Stimulated activated CD8-positive, alpha-beta memory T cell treated with anti-CD3 and anti-CD28 coated beads, Interleukin-15, amount 100 ng/mL, for 4 hours (primary cell): Measurements from ENCODE around the gene PSMC3IP.

ENCODE experiments used
- DNase-seq, 2 donors: peaks; one replicate each; pipeline ENCODE4 v3.0.0-alpha.2; 2020; ENCODE audit warnings: low read depth in 2 of 2

The PSMC3IP gene

GRCh38 chr17:42585353-42585752, 7.8 kb upstream of the PSMC3IP start:
- DNase-seq: no peak

DNA sequence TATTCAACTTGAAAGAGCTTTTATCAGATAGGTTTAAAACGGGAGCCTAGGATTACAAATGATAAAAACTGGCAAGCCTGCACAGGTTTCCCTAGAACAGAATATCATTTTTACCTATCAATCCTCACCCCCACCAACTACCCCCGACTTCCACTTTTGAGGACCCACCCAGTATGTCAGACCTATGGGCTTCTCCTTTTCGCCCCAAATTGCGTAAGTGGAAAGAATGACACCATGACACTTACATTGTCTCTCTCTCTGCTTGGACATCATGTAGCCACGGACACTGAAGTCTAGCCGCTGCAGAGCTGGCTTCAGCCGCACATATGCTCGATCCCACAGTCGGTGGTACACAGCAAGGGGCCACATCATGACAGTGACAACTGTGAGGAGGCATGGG, 7.4 kb upstream of the PSMC3IP start:
- DNase-seq: no peak

GRCh38 chr17:42581744-42582270, 4.3 kb upstream of the PSMC3IP start:
- DNase-seq: no peak

GRCh38 chr17:42579794-42580551, 2.4 kb upstream of the PSMC3IP start:
- DNase-seq: no peak

- peak in 1 of 2 donors; percentile 41 for DNase-seq
These were observed 847 bp upstream of the PSMC3IP start for GRCh38 chr17:42578282-42578869.

- no peak for DNase-seq
These were observed 393 bp downstream of the PSMC3IP start for GRCh38 chr17:42577140-42577531.

DNA sequence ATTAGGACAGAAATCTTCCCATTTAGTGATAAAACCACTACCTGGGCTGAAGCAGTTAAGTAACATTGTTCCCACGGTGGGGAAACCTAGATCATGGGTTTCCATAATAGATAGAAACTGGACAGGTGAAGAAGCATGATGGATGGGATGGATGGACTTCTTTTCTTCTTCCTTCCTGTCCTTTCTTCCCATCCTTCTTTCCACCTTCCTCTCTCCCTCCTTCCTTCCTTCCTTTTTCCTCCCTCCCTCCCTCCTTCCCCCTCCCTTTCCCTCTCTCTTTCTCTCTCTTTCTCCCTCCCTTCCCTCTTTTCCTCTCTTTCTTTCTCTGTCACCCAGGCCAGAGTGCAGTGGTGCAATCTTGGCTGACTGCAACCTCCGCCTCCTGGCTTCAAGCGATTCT, 3.1 kb downstream of the PSMC3IP start:
- DNase-seq: no peak

DNA sequence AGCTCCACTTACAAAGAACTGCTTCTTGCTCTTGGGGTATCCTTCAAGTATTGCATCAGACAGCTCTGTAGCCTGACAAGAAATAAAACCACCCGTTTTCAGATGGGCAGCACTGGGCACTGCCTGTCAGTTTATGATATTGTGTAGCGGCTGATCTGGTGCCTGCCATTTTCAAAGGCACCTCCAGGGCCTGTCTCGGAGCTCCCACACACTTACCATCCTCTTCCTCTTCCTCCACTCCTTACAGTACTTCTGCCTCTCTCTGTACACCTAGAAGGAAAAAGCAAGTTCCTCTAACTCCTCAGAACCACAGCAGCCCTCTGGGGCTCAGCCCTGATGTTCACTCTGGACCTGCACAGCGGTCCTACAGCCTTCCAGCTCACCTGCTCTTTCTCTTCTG, 4.4 kb downstream of the PSMC3IP start:
- no peak for DNase-seq

DNA sequence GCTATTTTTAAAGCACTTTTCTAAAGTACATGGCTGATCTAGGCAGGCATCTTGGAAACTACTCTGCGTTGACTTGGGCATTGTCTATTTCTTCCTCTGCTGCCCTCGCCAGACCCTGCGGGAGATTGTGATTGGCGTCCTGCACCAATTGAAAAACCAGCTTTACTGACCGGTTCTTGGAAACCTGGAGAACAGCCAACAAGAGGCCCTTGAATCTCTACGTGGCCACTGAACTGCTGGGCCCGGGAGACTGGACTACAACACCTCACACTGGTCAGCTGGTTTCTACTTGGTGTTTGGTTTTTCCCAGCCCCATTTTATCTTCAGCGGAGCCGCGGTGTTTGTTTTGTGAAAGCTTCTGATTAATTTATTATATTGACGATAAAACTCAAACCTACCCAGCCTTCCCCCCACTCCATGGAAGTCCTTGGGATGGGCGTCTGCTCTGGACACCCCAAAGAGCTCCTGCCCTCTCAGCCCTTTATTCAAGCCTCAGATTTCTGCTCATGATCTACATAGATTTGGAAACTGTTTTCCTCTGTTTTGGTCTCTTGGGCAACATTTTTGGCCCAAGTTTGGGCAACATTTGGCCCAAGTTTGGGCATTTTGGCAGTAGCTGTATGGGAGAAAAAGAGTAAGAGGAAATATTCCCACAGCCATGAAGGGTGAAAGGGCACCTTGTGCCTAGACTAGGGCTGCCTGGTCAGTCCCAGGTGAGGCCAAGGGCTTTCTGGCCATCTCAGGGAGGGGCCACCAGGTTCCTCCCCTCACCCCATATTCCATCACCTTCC, 5.9 kb downstream of the PSMC3IP start:
- no peak for DNase-seq

DNA sequence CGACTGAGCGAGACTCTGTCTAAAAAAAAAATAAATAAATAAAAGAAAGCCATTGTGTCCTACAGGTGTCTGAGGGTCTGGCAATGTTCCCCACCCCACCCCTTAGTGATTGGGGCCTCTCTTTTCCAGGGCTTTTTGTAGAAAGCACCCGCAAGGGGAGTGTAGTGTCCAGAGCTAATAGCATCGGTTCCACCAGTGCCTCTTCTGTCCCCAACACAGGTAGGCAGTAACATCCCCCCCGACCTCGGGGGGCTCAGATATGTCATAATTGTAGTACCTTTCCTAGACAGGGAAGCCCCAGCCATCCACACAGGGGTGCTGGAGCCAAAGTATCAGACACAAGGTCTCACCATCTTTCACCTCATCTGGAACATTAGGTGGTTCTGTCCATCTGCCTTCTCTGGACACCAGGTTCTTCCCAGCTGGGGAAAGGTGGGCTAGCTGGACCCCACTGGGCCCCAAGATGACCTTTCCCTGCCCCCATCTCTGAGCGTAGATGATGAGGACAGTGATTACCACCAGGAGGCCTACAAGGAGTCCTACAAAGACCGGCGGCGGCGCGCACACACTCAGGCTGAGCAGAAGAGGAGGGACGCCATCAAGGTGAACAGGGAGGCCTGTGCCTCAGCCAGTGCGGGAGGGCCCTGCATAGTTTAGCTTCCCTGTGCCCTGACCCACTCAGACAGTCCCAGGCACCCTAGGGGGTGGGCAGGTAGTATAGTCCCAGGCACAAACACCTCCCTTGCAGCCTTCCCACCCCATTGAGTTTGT, 9.0 kb downstream of the PSMC3IP start:
- DNase-seq: no peak

- peak; percentile 77 to 83 for DNase-seq
These were observed 10.5 kb downstream of the PSMC3IP start, which contains the start of gene MLX for GRCh38 chr17:42566883-42567573. Gene MLX (plus strand): TSS chr17:42567100. CDS start chr17:42567125, 25 bp downstream.

DNA sequence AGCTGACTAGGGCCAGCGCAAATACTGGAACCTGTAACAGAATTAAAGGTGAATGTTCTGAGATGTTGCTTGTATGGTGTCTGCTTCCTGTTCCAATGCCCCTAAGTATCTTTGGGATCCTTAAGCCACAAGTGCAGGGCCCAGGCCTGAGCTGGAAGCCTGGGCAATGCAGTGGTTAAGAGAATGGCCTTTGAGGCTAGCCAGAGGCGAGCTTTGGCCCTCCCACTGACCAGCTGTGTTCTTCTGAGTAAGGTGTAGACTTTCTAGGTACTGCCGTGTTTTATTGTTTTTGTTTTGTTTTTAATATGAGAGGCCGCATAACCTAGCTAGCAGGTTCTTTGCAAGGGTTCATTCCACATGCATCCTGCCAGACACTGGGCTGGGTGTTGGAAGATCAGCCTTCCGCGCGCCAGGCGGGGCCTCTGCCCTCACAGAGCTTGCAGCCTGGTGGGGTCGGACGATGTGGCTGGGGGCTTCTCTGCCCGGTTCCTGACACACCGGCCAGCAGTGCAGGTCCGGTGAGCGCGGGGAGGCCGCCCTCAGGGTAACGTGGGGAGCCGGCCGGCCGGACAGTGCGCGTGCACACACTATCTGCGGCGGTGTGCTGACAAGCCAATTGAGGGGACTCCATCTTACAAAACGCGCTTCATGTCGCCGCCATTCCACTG, 11.2 kb downstream of the PSMC3IP start:
- DNase-seq: no peak

GRCh38 chr17:42565523-42566214, 11.9 kb downstream of the PSMC3IP start:
- DNase-seq: no peak

- DNase-seq: no peak
These were observed 12.6 kb downstream of the PSMC3IP start for GRCh38 chr17:42564815-42565522.

DNA sequence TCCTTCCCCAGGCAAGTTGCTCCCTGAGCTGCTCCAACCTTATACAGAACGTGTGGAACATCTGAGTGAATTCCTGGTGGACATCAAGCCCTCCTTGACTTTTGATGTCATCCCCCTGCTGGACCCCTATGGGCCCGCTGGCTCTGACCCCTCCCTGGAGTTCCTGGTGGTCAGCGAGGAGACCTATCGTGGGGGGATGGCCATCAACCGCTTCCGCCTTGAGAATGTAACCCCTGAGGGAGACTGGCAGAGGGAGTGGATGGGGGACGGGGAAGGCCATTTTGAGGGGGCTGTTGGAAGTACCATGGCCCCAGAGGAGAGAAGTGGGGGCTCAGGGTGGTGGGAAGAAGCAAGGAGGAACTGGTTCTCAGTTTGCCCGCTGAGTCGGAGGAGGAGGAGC, 13.6 kb downstream of the PSMC3IP start:
- no peak for DNase-seq

- DNase-seq: no peak
These were observed 14.0 kb downstream of the PSMC3IP start for GRCh38 chr17:42563543-42563942.

- DNase-seq: no peak
These were observed 14.4 kb downstream of the PSMC3IP start for GRCh38 chr17:42563143-42563509.

DNA sequence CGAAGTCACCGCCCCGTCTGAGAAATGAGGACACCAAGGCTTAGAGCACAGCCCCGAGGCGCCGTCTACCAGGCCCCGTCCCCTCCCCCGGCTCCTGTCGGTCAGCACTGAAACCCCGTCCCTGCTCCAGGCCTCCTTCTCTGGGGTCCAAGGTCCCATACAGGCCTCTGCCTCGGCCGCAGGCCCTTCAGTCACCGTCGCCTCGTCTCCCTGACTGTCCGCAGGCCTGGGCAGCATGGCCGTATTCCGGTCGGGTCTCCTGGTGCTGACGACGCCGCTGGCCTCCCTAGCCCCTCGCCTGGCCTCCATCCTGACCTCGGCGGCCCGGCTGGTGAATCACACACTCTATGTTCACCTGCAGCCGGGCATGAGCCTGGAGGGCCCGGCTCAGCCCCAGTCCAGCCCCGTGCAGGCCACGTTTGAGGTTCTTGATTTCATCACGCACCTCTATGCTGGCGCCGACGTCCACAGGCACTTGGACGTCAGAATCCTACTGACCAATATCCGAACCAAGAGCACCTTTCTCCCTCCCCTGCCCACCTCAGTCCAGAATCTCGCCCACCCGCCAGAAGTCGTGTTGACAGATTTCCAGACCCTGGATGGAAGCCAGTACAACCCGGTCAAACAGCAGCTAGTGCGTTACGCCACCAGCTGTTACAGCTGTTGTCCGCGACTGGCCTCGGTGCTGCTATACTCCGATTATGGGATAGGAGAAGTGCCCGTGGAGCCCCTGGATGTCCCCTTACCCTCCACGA, 15.0 kb downstream of the PSMC3IP start:
- DNase-seq: no peak
